Stimulated activated CD8-positive, alpha-beta memory T cell treated with anti-CD3 and anti-CD28 coated beads, Interleukin-4, amount 100 ng/mL, for 24 hours (primary cell): Measurements from ENCODE around the gene NEDD4L.

Source experiments
- DNase-seq: peaks from one replicate; pipeline ENCODE4 v3.0.0-alpha.2; 2020; ENCODE audit warnings: low read depth

Gene NEDD4L

GRCh38 chr18:58211510-58211909, 167.5 kb downstream of the NEDD4L start:
- no peak for DNase-seq

- DNase-seq: no peak
Measured at GRCh38 chr18:58212274-58212673, 168.2 kb downstream of the NEDD4L start.

GRCh38 chr18:58213440-58213839, 169.4 kb downstream of the NEDD4L start:
- DNase-seq: no peak

DNA sequence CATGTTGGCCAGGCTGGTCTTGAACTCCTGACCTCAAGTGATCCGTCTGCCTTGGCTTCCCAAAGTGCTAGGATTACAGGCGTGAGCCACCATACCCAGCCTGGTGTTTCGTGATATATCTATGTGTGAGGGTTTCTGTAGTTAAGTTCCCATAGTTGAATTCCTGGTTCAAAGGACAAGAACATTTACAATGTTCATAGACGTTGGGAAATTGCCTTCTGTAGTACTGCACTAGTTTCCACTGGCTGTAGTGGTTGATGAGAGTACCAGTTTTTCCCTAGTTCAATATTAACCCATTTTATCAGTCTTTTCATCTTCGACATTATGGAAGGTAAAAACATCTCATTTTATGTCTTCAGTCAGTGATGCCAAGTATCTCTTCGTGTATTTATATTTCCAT, 171.0 kb downstream of the NEDD4L start:
- no peak for DNase-seq

DNA sequence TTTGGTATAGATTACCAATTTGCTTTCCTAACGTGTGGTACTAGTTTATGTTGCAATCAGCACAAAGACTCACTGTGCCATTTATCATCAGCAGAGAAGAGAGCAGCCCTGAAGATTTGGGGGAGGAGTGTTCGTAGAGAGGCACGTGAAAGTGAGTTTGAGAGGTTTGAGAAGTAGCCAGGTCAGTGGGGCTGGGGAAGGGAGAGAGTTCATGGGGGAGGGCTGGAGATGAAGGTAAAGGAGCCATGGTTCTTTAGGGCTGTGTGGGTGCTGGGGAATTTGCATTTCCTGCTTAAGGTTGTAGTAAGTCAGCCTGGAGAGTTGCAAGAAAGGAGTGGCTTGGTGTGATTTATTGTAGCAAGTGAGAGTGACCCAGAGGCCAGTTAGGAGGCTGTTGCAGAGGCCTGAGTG, 172.1 kb downstream of the NEDD4L start:
- DNase-seq: no peak

- DNase-seq: no peak
Measured at GRCh38 chr18:58217052-58217451, 173.0 kb downstream of the NEDD4L start.

DNA sequence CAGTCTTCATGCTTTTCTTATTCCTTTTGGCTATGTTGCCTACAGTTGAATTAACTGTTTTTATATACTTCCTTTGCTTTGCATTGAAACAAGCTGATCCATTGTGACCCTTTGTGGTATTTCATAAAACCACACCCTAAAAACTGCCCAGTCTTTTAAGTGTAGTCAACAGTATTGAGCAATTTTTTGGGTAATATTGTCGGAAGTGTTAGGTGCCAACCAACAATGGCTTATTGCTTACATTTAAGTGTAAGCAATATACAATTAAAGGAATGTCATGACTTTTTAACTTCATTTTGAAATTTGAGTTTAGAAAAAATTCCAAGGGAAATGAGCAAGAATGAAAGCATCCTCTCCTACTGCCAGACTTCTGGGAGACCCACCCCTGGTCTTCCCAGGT, 174.1 kb downstream of the NEDD4L start:
- DNase-seq: no peak

DNA sequence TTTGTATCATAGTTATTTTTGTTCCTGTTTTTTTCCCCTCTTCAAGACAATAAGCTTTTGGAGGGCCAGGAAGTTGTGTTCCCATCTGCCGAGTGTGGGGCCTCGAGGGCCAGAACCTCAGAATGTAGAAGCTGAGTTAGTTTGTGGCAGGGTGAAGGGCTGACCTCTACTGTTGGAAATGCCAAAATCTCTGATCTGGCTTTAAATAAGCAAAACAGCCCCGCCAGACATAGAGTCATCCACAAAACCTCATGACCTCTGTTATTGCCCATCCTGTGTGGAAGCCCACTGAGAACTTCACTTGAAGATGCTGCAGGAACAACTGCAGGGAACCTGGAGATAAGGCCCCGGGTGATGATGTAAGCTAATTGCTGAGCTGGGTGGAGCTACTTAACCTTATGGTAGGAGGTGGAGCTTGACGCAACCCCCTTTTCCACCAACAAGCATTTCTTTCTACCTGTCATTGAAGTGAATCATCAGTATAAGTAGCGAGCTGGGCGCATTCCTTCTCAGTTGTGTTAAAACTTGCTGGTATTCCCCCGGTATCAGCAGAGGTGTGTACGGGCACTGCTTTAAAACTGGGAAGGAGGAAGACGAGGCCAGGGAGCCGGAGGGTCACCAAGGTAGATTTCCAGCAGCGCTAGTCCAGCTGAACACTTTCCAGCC, 177.2 kb downstream of the NEDD4L start:
- DNase-seq: no peak

- DNase-seq: no peak
Measured at GRCh38 chr18:58222432-58223125, 178.6 kb downstream of the NEDD4L start.

- DNase-seq: no peak
Measured at GRCh38 chr18:58223717-58224424, 179.8 kb downstream of the NEDD4L start.

DNA sequence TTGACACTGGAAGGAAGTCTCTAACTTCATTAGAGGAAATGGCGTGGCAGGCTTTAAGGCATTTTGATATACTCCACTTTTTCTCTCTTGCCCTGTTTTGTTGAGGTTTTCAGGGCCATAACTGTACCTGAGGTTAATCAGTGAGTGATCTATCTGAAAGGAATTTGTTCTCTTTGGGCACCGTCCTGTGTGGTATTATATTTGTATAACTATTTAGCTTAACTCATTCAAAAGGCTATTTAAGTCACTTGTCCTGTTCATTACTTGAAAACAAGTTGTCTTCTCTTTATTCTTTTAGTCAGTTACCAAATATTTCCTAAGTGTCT, 180.4 kb downstream of the NEDD4L start:
- DNase-seq: no peak

GRCh38 chr18:58225101-58225500, 181.1 kb downstream of the NEDD4L start:
- no peak for DNase-seq

DNA sequence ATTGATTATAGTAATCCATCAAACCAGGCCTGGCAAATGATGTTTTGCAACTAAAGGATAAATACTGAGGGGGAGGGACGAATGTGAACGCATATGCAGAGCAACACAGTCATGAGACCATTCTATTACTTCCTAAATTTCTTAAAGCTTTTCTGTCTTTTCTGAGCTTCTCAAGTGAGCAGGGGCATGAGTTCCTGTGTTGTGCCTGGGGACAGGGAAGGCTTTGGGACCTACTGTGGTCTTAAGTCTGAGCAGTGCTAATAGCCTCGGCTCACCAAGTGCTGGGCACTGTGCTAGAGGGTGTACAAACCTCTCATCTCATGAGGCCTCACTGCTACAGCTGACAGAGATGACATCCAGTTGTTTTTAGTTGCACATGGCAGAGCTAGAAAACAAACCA, 182.4 kb downstream of the NEDD4L start:
- no peak for DNase-seq

DNA sequence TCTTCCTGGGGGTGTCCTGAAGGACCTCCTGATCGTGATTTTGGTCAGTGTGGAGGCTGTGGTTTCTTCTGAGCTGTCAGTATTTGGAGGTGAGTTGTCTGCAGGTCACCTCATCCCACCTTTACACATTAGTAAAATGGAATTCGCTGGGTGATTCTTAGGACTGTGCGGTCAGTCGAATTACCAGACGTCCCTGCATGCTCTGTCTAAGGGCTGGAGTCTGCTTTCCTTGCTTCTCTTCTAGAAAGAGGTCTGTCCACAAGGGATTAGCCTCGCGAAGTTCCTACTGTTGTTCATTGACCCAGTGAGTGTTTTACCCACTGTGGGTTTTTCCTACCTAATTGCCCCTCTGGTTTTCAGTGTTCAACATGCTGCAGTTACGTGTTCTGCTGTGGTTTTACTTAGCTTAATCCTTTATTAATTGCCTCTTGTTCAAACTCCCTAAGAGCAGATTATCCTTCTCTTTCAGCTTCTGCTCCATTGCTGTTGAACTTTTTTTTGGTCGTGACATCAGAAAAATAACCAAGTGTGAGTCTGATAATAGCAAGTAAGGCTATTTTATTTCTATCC, 183.4 kb downstream of the NEDD4L start:
- no peak for DNase-seq

DNA sequence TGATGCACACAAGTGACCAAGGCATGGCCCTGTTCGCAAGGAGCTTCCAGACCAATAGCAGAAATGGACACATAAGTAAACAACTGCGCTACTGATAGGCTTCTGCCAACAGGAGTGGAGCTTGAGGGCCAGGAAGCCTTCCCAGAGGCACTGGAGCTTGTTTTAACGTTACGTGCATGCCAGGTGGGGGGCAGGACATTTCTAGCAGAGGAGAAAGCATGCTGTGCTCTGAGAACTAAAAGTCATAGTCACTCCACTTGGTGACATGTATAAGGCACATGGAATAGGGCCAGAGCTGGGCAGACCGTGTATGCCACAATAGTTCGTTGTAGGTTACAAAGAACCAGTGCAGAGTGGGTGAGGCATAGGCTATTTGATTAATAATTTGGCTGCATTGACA, 184.2 kb downstream of the NEDD4L start:
- no peak for DNase-seq

DNA sequence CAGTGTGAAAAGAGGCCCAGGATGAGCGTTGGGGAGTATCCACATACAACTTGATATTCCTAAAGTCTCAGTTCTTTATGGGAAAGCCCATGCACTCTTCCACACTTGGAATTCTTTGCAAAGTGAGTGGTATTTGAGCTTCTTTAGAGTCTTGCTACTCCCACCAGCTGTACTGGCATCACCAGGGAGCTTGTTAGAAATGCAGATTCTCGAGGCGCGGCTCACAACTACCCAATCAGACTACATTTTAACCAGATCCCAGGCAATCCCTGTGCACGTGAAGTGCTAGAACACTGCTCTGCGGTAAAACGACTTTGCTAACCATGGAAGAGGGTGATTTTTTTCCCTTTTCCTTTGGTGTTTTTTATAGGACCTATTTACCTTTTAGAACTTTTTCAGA, 184.7 kb downstream of the NEDD4L start:
- DNase-seq: no peak

DNA sequence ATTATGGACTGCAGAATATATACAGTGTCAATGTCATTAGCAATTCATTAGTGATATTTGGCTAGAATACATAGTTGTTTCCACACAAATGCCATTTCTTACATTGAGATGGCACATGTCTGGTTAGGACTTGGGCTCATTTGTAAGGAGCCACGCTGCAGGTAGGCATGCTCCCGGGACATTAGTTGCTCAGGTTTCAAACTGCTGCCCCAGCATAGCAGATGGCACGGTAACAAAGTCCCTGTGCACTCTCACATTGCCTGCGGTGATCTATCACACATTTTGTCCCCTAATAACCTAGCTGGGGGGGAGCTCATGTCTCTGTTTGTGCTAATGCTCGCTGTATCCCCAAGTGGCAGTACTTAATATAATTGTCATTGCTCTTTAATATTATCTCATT, 185.1 kb downstream of the NEDD4L start:
- no peak for DNase-seq

DNA sequence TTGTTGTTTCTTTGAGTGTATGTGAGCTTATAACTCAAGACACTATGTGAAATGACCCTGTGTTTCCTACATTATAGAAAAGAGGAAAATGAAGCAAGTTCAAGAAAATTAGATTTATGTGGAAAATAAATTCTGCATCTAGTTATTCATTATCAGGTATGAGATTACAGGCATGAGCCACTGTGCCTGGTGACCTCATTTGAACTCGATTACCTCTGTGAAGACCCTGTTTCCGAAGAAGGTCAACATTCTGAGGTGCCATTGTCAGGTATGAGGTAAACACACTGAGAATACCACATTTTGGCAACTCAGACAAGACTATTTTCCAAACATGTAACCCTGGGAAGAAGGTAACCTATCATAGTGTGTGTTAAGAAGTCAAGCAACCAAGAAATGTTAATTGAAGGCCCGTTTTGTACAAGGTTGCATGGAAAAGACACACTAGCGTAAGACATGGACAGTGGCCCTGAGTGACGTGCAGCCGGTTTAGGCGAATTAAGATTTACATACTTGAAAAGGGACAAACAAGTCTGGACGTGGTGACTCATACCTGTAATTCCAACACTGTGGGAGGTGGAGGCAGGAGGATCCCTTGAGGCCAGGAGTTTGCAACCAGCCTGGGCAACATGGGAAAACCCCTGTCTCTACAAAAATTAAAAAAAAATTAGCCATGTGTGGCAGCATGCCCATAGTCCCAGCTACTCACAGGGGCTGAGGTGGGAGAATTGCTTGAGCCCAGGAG, 186.6 kb downstream of the NEDD4L start:
- DNase-seq: no peak

DNA sequence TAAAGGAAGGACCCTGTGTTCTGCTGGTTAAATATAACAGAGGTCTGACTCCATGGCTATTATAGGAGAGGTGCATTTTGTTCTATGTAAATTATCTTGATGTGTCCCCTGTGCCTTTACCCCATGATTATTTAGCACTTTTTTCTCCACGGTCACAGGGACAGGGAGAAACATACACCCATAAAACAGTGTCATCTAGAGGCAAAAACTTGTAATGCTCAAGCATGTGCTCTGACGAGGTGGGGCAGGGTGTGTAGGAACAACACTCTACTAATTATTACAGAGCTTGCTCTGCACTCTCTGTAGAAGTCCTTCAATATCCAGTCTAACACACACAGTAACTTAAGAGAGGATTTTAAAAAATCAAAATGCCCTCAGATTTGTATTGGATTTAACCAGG, 187.9 kb downstream of the NEDD4L start:
- DNase-seq: no peak

DNA sequence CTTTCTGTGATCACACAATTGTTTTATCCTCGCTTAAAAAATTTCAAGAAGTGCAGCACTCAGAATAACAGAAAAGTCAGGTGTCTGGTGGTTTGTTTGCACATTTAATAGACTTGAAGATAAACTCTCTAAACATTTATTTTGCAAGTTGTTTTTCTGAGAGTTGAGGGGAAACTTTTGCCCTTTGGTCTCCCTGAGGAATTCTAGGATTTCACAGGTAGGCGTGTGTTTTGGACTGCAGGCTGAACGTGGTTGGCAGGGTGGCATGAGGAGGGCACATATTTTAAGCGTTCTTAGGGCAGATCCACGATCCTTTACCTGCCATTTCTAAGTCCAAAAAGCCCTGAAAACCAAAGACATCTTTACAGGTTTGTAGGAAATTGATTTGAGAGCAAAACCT, 188.6 kb downstream of the NEDD4L start:
- DNase-seq: no peak

DNA sequence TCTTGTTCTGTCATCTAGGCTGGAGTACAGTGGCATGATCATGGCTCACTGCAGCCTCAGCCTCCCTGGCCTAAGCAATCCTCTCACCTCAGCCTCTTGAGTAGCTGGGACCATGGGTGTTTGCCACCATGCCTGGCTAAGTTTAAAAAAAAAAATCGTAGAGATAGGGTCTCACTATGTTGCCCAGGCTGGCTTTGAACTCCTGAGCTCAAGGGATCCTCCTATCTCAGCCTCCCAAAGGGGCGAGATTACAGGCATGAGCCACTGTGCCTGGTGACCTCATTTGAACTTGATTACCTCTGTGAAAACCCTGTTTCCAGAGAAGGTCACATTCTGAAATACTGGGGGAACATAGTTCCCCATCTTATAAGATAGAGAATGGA, 190.3 kb downstream of the NEDD4L start:
- DNase-seq: no peak

- DNase-seq: no peak
Measured at GRCh38 chr18:58235001-58235436, 191.0 kb downstream of the NEDD4L start.
